ENCODE measurements around the gene RAB11B. TPM values are rescaled to one million over a fixed set of nuclear protein-coding genes. Genes with fewer than 3 reads are reported as not detected.
"Not testable (repeated sequence)": the region's sequence is repeated elsewhere in the genome, so short reads cannot be mapped to it uniquely, and the experiment has no call there.

Gene RAB11B
- 28.0 and 30.6 TPM in 2 replicates for polyA plus RNA-seq (2014; cell fraction: cytosol; rRNA removed)
- polyA plus RNA-seq (2014; cell fraction: nucleus; rRNA removed) = 44.8 and 76.4 TPM in 2 replicates

- peak; percentile 100 for DNase-seq (ENCODE audit: low spot score)
Observed at GRCh38 chr19:8389891-8390616, at the start of gene RAB11B. TSS of gene RAB11B (plus strand) at chr19:8390360. CDS start at chr19:8390417, 57 bp downstream.

- DNase-seq (ENCODE audit: low spot score) = not testable (repeated sequence)
Observed at GRCh38 chr19:8341504-8341903, 48.7 kb upstream of the RAB11B start.

GRCh38 chr19:8342316-8342683 lies 47.9 kb upstream of the RAB11B start:
- no peak for DNase-seq (ENCODE audit: low spot score)

GRCh38 chr19:8342684-8343482 lies 47.3 kb upstream of the RAB11B start, which contains the start of gene KANK3:
TSS of gene KANK3 (minus strand) at chr19:8343262. CDS start at chr19:8337828, 5,434 bp downstream.
- DNase-seq (ENCODE audit: low spot score) = peak; percentile 89

GRCh38 chr19:8343483-8343844 lies 46.7 kb upstream of the RAB11B start:
- no peak for DNase-seq (ENCODE audit: low spot score)

GRCh38 chr19:8349629-8350372 lies 40.4 kb upstream of the RAB11B start:
- DNase-seq (ENCODE audit: low spot score) = not testable (repeated sequence)

- no peak for DNase-seq (ENCODE audit: low spot score)
Observed at GRCh38 chr19:8352134-8352827, 37.9 kb upstream of the RAB11B start.

GRCh38 chr19:8352845-8353244 lies 37.3 kb upstream of the RAB11B start:
- not testable (repeated sequence) for DNase-seq (ENCODE audit: low spot score)

GRCh38 chr19:8355631-8356402 lies 34.3 kb upstream of the RAB11B start:
- DNase-seq (ENCODE audit: low spot score) = no peak

- DNase-seq (ENCODE audit: low spot score) = no peak
Observed at GRCh38 chr19:8357007-8357521, 33.1 kb upstream of the RAB11B start.

GRCh38 chr19:8358948-8359347 lies 31.2 kb upstream of the RAB11B start:
- DNase-seq (ENCODE audit: low spot score) = no peak

GRCh38 chr19:8360196-8360595 lies 30.0 kb upstream of the RAB11B start:
- DNase-seq (ENCODE audit: low spot score) = no peak

GRCh38 chr19:8361921-8362793 lies 28.0 kb upstream of the RAB11B start:
- DNase-seq (ENCODE audit: low spot score) = no peak

- peak; percentile 76 for DNase-seq (ENCODE audit: low spot score)
Observed at GRCh38 chr19:8363803-8364771, 26.1 kb upstream of the RAB11B start, which contains the start of gene ANGPTL4. TSS of gene ANGPTL4 (plus strand) at chr19:8364155. CDS start at chr19:8364322, 167 bp downstream.

- DNase-seq (ENCODE audit: low spot score) = no peak
Observed at GRCh38 chr19:8366121-8366581, 24.0 kb upstream of the RAB11B start.

GRCh38 chr19:8366961-8367326 lies 23.2 kb upstream of the RAB11B start:
- no peak for DNase-seq (ENCODE audit: low spot score)

GRCh38 chr19:8367327-8368001 lies 22.7 kb upstream of the RAB11B start:
- DNase-seq (ENCODE audit: low spot score) = peak; percentile 81

Measured in SK-N-DZ (cell line).